ENCODE results near the gene LDHD.

- TF ChIP-seq ZNF24 (IDR thresholded peaks at IDR 0.05): no peak
- TF ChIP-seq ZNF563 (CRISPR knock-in tag; IDR thresholded peaks at IDR 0.05): no peak
- no peak for TF ChIP-seq TRIM22 (IDR thresholded peaks at IDR 0.05)
- no peak for TF ChIP-seq ZNF274 (CRISPR knock-in tag; IDR thresholded peaks at IDR 0.05)
- TF ChIP-seq ZNF280D (CRISPR knock-in tag; IDR thresholded peaks at IDR 0.05): no peak
- no peak for TF ChIP-seq JUNB (CRISPR knock-in tag; IDR thresholded peaks at IDR 0.05; ENCODE audit: borderline replicate concordance)
- TF ChIP-seq CTCF (CRISPR knock-in tag; IDR thresholded peaks at IDR 0.05): no peak
Observed at GRCh38 chr16:75071621-75072020, 45.0 kb downstream of the LDHD start.
